ENCODE measurements around the gene ARRB1. TPM values are rescaled to one million over a fixed set of nuclear protein-coding genes. Genes with fewer than 3 reads are reported as not detected.

ARRB1 gene
- total RNA-seq, 1 donor from 2014 or later: 32.8 TPM

GRCh38 chr11:75261902-75262361, 89.5 kb downstream of the ARRB1 start:
- Mint-ChIP-seq H3K27me3 (peaks cover 10% of the 10 kb centered on the region), H3K4me1 (ENCODE audit: unreplicated experiment) (no peaks in the 10 kb centered on the region), H3K36me3 (no peaks in the 10 kb centered on the region), H3K9me3 (no peaks in the 10 kb centered on the region), H3K4me3 (no peak overlapping the region), H3K27ac (no peak overlapping the region)
- no peak for DNase-seq (ENCODE audit: extremely low spot score, unreplicated experiment)
- TF ChIP-seq, protein P1, sequence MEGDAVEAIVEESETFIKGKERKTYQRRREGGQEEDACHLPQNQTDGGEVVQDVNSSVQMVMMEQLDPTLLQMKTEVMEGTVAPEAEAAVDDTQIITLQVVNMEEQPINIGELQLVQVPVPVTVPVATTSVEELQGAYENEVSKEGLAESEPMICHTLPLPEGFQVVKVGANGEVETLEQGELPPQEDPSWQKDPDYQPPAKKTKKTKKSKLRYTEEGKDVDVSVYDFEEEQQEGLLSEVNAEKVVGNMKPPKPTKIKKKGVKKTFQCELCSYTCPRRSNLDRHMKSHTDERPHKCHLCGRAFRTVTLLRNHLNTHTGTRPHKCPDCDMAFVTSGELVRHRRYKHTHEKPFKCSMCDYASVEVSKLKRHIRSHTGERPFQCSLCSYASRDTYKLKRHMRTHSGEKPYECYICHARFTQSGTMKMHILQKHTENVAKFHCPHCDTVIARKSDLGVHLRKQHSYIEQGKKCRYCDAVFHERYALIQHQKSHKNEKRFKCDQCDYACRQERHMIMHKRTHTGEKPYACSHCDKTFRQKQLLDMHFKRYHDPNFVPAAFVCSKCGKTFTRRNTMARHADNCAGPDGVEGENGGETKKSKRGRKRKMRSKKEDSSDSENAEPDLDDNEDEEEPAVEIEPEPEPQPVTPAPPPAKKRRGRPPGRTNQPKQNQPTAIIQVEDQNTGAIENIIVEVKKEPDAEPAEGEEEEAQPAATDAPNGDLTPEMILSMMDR (conservative IDR thresholded peaks at IDR 0.05): no peak

DNA sequence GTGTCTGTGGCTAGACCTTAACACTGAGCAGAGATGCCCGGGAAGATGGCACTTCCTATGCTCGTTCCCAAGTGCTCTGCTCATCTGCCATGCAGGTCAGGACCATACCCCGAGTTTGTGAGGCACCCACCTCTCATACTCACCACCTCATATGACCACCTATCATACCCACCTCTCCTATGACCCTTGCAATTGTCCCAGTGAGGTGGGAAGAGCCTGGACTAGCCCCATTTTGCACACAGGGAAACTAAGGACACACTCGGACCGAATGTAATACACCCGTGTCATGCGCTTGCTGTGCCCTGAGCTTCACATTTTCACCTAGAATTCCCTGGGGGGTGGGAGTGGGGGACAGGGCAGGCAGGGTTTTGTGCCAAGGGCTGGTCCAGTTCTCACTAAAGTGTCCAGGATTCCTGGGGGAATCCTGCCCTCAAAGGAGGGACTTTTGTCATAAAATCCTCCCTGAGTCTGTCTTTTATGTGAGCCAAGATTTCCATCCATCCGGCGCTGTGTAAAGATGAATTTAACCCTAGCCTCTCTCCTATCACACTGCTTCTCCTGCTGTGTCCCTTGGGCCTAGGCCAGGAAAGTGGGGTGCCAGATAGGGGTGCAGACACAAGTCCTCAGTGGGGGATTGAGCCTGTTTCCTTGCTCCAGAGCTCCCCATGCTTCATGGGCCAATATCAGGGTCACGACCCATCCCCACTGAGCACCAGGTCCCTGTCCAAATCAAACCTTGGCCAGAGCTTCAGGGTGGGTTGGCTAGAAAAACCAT, 90.9 kb downstream of the ARRB1 start:
- Mint-ChIP-seq H3K27me3 (peaks cover 10% of the 10 kb centered on the region), H3K36me3 (no peaks in the 10 kb centered on the region), H3K27ac (no peak overlapping the region), H3K4me1 (ENCODE audit: unreplicated experiment) (no peaks in the 10 kb centered on the region), H3K9me3 (no peaks in the 10 kb centered on the region), H3K4me3 (no peak overlapping the region)
- DNase-seq (ENCODE audit: extremely low spot score, unreplicated experiment): no peak
- TF ChIP-seq, protein P1 (conservative IDR thresholded peaks at IDR 0.05): no peak

- H3K9me3 Mint-ChIP-seq: no peaks in the 10 kb centered on the region
- TF ChIP-seq, protein P1 (conservative IDR thresholded peaks at IDR 0.05): no peak
- no peak overlapping the region for H3K4me3 Mint-ChIP-seq
- H3K4me1 Mint-ChIP-seq (ENCODE audit: unreplicated experiment): no peaks in the 10 kb centered on the region
- peaks cover 29% of the 10 kb centered on the region for H3K27me3 Mint-ChIP-seq
- H3K36me3 Mint-ChIP-seq: no peaks in the 10 kb centered on the region
- H3K27ac Mint-ChIP-seq: no peak overlapping the region
- DNase-seq (ENCODE audit: extremely low spot score, unreplicated experiment): no peak
Observed at GRCh38 chr11:75254326-75254725, 97.1 kb downstream of the ARRB1 start.

- Mint-ChIP-seq H3K27ac (no peak overlapping the region), H3K4me1 (ENCODE audit: unreplicated experiment) (no peaks in the 10 kb centered on the region), H3K4me3 (no peak overlapping the region), H3K36me3 (no peaks in the 10 kb centered on the region), H3K9me3 (no peaks in the 10 kb centered on the region), H3K27me3 (peaks cover 47% of the 10 kb centered on the region)
- TF ChIP-seq, protein P1 (conservative IDR thresholded peaks at IDR 0.05): no peak
- no peak for DNase-seq (ENCODE audit: extremely low spot score, unreplicated experiment)
Observed at GRCh38 chr11:75249704-75250103, 101.8 kb downstream of the ARRB1 start.

GRCh38 chr11:75248924-75249256, 102.6 kb downstream of the ARRB1 start:
- TF ChIP-seq, protein P1 (conservative IDR thresholded peaks at IDR 0.05): no peak
- no peak for DNase-seq (ENCODE audit: extremely low spot score, unreplicated experiment)
- Mint-ChIP-seq H3K36me3 (no peaks in the 10 kb centered on the region), H3K9me3 (no peaks in the 10 kb centered on the region), H3K27me3 (peaks cover 55% of the 10 kb centered on the region), H3K4me3 (no peak overlapping the region), H3K4me1 (ENCODE audit: unreplicated experiment) (no peaks in the 10 kb centered on the region), H3K27ac (no peak overlapping the region)
